ENCODE measurements around the gene MMP23B. TPM values are rescaled to one million over a fixed set of nuclear protein-coding genes. Genes with fewer than 3 reads are reported as not detected.

The MMP23B gene
- total and polyA plus RNA-seq, 2 of the 8 experiments (the other 6 are each of a cell fraction or from before 2014, with no cell fraction given) = 9.2 to 14.6 TPM

GRCh38 chr1:1628754-1629429 lies 3.1 kb upstream of the MMP23B start (continued):
- TF ChIP-seq USF2 (IDR thresholded peaks at IDR 0.05; ENCODE audit: low read length) = 0 out of 2 replicates have a peak, but pooled peaks have one; percentile 3
- peak in 1 of 2 experiments; percentile 69; a peak in 1 of 4 replicates for TF ChIP-seq HDAC2 (IDR thresholded peaks at IDR 0.05; ENCODE audit: borderline replicate concordance in 1 of 2, low read depth in 2 of 2, low read length in 2 of 2)
- no peak for TF ChIP-seq KDM5A (IDR thresholded peaks at IDR 0.05; ENCODE audit: low read length)
- no peak for TF ChIP-seq SP4 (IDR thresholded peaks at IDR 0.05; ENCODE audit: low read length)
- no peak for TF ChIP-seq SAP30 (IDR thresholded peaks at IDR 0.05; ENCODE audit: insufficient read depth, insufficient replicate concordance, low read length)
- no peak for TF ChIP-seq SIN3A (conservative IDR thresholded peaks at IDR 0.05 in 1 of 2, IDR thresholded peaks at IDR 0.05 in 1 of 2; ENCODE audit: low read depth in 1 of 2, low read length in 2 of 2)
- TF ChIP-seq GABPA (IDR thresholded peaks at IDR 0.05; ENCODE audit: borderline replicate concordance, insufficient read depth, low read length) = peak; percentile 75; the same call in 1 of the 2 replicates
- TF ChIP-seq KDM4A (IDR thresholded peaks at IDR 0.05; ENCODE audit: low read depth, low read length, severe bottlenecking) = peak; percentile 74
- no peak for TF ChIP-seq CTBP2 (IDR thresholded peaks at IDR 0.05; ENCODE audit: borderline replicate concordance, insufficient read depth, insufficient read length, low read length)
- no peak for TF ChIP-seq SP2 (IDR thresholded peaks at IDR 0.05; ENCODE audit: low read length)
- no peak for TF ChIP-seq NRF1 (IDR thresholded peaks at IDR 0.05; ENCODE audit: low read depth, low read length)
- TF ChIP-seq SP1 (IDR thresholded peaks at IDR 0.05; ENCODE audit: low read depth, low read length) = no peak
- TF ChIP-seq RFX5 (IDR thresholded peaks at IDR 0.05; ENCODE audit: borderline replicate concordance, low read depth, low read length) = no peak
- TF ChIP-seq SRF (IDR thresholded peaks at IDR 0.05; ENCODE audit: low read depth, low read length) = no peak
- no peak for TF ChIP-seq ATF3 (IDR thresholded peaks at IDR 0.05; ENCODE audit: insufficient read depth, low read depth, low read length)
- TF ChIP-seq CBX5 (IDR thresholded peaks at IDR 0.05; ENCODE audit: low read depth, low read length) = no peak
- no peak for TF ChIP-seq CEBPB (IDR thresholded peaks at IDR 0.05; ENCODE audit: low read depth, low read length)
- 0 out of 3 replicates have a peak, but pooled peaks of 1 of the 2 experiments have one; percentile 18 for TF ChIP-seq POLR2A (IDR thresholded peaks at IDR 0.05; ENCODE audit: control extremely low read depth in 1 of 2, low read depth in 2 of 2, low read length in 2 of 2)
- TF ChIP-seq JUN (IDR thresholded peaks at IDR 0.05; ENCODE audit: low read depth, low read length) = no peak
- TF ChIP-seq SIRT6 (IDR thresholded peaks at IDR 0.05; ENCODE audit: low read length) = no peak
- no peak for TF ChIP-seq EZH2 (IDR thresholded peaks at IDR 0.05; ENCODE audit: low read depth, low read length, severe bottlenecking)
- no peak; a peak in 1 of 4 replicates for TF ChIP-seq RAD21 (IDR thresholded peaks at IDR 0.05 in 1 of 2, conservative IDR thresholded peaks at IDR 0.05 in 1 of 2; ENCODE audit: low read depth in 2 of 2, low read length in 2 of 2)
